OCI-LY1 (cell line): ENCODE results near the gene DCC.

Experiments
- EZH2 ChIP-seq: fragments of 200-600 bp; sonication (generic), shearing (Covaris generic); IDR thresholded peaks from 2 replicates; pipeline ENCODE4 v1.8.0; 2017; ENCODE audit warnings: borderline replicate concordance, mixed run types, mild to moderate bottlenecking, antibody characterized with exemption, low read length, moderate library complexity, mixed read lengths
- TF ChIP-seq, protein P1 (sequence below): fragments of 200-600 bp; sonication (generic), shearing (Covaris generic); IDR thresholded peaks from 2 replicates; pipeline ENCODE4 v1.5.1; 2017; ENCODE audit warnings: mild to moderate bottlenecking, antibody characterized with exemption, low read length, moderate library complexity, mixed read lengths

DNA sequence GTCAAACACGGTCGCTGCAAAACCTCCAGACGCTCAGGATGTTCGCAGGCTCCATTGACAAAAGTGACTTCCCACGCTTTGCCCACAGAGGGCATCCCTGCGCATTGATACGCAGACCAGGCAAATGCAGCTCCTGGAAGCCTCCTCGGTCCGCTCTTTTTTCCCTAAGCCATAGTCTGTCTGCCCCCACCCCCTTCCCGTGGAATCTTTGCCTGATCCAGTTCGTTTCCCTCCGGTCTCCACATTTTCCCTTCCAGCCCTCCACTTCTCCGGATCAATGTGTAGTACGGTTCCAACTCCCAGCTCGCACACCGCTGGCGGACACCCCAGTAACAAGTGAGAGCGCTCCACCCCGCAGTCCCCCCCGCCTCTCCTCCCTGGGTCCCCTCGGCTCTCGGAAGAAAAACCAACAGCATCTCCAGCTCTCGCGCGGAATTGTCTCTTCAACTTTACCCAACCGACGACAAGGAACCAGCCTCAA is at the start of gene DCC:
- TF ChIP-seq, protein P1, sequence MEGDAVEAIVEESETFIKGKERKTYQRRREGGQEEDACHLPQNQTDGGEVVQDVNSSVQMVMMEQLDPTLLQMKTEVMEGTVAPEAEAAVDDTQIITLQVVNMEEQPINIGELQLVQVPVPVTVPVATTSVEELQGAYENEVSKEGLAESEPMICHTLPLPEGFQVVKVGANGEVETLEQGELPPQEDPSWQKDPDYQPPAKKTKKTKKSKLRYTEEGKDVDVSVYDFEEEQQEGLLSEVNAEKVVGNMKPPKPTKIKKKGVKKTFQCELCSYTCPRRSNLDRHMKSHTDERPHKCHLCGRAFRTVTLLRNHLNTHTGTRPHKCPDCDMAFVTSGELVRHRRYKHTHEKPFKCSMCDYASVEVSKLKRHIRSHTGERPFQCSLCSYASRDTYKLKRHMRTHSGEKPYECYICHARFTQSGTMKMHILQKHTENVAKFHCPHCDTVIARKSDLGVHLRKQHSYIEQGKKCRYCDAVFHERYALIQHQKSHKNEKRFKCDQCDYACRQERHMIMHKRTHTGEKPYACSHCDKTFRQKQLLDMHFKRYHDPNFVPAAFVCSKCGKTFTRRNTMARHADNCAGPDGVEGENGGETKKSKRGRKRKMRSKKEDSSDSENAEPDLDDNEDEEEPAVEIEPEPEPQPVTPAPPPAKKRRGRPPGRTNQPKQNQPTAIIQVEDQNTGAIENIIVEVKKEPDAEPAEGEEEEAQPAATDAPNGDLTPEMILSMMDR, result no peak
- TF ChIP-seq EZH2, result no peak
